GM19240 (cell line): ENCODE results near the gene CTSH.
"Not testable (repeated sequence)": the region's sequence is repeated elsewhere in the genome, so short reads cannot be mapped to it uniquely, and the experiment has no call there.

Experiments used
- DNase-seq: peaks from one replicate; pipeline ENCODE4 v3.0.0; 2011; ENCODE audit warnings: low spot score; ENCODE audit not compliant: insufficient read length

CTSH gene

DNA sequence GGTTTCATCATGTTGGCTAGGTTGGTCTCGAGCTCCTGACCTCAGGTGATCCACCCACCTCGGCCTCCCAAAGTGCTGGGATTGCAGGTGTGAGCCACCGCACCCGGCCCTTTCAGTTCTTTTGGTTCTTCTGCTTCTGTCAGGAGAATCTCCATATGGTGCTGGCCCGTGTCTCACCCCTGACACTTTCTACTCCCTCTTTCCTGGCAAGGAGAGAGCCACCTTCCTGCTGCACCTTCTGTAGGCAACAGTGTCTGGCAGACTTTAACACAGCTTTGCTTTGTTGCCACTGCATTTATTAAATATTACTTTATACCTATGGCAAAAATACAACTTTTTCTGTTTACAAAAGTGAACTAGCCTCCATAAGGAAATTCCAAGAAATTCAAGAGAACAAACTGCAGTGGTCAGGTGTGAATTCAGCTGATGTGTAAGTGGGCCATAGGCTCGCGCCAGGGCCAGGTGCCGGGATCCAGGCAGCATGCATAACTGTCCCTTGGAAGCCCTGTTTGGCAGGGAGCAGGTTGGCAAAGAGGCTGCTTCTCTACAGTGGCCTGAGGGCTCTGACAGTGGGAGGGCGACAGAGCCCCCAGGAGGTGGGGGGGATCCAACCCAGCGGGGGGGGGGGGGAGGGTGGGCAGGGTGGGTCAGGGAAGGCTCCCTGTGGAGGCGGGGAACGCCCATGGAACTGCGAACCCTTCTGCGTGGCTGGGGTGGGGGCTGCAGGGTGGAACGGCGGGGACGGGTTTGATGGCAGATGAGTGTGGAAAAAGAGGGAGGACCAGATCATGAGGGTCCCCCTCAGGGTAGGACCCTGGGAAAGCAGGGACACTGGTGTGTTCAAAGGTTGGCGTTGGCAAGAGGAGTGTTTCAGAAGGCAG, 21.1 kb downstream of the CTSH start:
- DNase-seq = no peak

- no peak for DNase-seq
Observed at GRCh38 chr15:78923015-78923414, 21.8 kb downstream of the CTSH start.

- DNase-seq = no peak
Observed at GRCh38 chr15:78922527-78922926, 22.3 kb downstream of the CTSH start.

DNA sequence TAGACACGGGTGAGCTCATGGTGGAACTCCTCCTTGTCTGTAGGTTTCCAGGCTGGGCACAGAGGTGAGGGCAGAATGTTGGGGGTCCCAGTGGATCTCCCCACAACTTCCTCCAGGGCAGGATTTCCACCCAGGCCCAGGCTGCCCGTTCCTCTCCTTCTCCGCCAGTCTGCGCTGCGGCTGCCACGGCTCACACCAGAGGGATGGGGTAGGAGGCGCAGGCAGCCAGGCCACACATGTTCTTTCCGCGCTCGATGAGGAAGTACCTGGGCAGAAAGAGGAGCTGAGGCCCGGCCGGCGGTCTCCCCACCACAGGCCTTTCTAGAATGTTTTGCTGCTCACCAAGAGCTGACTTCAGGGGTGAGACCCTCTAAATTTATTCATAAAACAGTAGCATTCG, 22.9 kb downstream of the CTSH start:
- DNase-seq = no peak

DNA sequence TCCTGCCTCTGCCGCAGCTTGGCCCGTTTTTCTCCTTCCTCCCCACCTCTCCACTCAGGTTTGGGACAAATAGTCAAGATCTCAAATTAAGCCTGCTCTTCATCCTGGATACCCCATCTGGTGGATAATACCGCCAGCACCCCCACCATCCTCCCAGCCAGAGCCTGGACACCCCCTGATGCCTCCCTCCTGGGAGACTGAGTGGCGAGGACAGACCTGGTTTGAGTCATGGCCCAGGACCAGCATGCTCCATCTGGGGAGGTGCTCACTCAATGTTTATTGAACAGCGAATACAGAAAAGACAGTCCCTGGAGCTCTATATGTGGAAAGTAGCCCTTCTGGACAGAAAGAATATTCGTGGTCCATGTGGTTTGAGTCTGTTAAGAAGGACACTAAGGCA, 23.3 kb downstream of the CTSH start:
- no peak for DNase-seq

DNA sequence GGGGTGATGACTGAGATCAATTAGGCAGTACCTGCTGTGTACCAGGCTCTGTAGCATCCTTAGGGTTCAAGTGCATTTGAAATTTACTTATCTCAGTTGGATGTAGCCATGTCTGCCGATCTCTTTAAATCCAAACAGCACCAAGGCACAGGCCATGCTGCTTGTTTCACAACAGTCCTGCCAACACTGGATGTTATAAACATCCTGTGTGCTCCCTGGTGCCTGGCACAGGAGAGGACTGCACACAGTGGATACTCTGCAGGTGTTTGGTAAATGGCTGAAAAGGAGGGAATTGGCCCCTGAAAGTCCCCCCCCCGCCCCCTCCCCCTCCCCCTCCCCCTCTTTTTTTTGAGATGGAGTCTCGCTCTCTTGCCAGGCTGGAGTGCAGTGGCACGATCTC, 27.0 kb downstream of the CTSH start:
- DNase-seq = no peak

GRCh38 chr15:78916088-78916487, 28.8 kb downstream of the CTSH start:
- no peak for DNase-seq

DNA sequence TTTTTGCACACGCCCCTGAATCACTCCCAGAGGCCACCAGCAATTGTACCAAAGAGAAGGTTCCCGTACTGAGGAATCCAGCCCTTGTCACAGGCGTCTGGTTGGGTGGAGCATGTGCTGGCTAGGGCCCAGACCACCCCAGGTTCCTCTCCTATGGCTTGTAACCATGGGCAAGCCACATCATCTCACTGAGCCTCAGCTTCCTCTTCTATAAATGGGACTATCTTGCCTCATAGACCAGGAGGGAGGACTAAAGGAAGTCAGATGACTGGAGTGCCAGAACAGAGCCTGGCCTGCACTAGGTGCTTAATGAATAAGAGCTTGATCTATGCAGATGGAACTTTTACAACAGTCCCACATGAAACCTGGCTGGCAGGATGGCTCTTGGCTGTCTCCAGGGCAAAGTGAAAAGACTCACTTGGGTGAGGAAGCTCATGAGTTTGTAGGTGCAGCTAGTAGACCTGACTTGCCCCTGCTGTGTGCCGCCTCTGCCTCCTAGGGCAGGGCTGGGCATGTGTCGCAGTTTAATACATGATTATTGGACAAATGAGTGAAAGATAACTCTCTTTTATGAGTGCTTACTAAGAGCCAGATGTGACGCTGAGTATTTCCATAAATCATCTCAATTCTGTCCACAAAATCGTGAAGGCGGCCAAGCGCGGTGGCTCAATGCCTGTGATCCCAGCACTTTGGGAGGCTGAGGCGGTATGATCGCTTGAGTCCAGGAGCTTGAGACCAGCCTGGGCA, 29.3 kb downstream of the CTSH start:
- DNase-seq = no peak

- no peak for DNase-seq
Observed at GRCh38 chr15:78914027-78914764, 30.6 kb downstream of the CTSH start.

- DNase-seq = no peak
Observed at GRCh38 chr15:78913012-78913411, 31.8 kb downstream of the CTSH start.

- no peak for DNase-seq
Observed at GRCh38 chr15:78912316-78912715, 32.5 kb downstream of the CTSH start.

DNA sequence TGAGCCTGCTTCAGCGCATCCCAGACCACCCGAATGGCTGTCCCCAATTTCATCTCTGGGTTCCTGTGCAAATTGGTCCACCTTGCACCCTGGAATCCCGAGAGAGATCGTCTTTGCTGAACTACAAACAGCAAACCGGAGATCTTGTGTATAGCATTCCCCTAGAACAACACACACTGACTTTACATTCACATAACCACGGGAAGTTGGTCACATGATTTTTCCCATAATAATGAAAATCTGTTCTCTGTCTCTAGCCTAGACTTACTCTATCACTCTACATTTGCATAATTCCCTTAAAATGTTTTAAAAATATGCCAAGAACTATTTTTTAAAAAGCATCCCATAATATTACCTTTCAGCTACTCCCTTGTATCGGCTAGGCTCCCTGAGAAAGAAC, 34.6 kb downstream of the CTSH start:
- no peak for DNase-seq

GRCh38 chr15:78909791-78910228, 35.0 kb downstream of the CTSH start:
- no peak for DNase-seq

DNA sequence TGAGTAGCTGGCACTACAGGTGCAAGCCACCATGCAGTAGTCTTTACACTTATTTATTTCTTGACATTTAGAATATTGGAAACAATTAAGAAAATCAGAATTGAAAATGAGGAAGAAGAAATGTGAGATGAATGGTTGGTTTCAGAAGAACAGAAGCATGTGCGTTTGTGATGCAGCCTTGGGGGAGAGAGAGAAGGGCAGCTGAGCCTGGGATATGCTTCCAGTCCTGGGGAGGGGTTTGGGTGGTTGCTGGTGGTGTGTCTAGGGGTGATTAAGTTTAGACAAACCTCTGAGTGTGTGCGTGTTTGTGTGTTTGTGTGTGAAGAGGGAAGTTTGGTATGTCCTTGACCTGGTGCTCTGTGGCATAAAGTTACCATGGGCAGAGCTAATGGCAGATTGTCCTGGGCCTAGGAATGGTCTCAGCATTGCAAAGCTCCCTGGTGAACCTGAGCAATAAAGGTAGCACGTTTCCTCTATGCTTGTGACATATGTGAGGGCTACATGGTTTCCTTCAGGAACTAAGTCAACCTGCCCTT, 35.6 kb downstream of the CTSH start:
- no peak for DNase-seq

- no peak for DNase-seq
Observed at GRCh38 chr15:78907577-78907976, 37.3 kb downstream of the CTSH start.

DNA sequence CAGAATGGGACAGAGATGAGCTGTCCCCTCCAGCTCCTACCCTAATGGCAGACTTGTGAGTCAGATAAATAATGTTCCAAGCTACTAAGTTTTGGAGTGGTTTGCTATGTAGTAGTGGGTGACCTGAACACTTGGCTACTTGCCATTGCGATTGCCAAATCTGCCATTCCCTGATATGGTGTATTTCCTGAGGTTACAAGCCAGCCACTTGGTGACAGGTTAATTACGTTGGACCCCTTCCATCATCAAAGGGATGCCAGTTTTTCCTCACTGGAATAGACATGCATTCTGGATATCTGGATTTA, 38.6 kb downstream of the CTSH start:
- DNase-seq = no peak

DNA sequence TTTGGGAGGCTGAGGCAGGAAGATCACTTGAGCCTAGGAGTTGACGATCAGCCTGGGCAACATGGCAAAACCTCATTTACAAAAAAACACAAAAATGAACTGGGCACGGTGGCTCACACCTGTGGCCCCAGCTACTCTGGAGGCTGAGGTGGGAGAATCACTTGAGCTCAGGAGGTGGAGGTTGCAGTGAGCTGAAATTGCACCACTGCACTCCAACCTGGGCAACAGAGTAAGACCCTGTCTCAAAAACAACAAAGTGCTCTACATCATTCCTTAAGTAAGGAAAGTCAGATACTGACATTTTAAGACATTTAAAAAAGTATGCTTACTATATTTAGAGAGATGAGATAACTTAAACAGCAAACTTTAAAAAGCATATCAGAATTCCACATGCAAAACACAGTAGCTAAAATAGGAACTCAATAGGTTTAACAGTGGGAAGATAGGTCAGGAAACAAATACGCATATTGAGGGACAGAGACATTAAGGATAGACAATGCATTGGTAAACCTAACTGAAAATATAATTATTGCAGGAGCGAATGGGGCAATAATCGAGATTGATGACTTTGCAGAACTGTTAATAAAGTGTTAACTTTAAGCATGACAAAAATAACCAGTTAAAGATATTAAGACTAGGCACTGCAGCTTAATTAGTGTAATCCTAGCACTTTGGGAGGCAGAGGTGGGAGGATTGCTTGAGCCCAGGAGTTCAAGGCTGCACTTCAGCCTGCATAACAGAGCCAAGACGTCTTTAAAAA, 40.1 kb downstream of the CTSH start:
- no peak for DNase-seq

DNA sequence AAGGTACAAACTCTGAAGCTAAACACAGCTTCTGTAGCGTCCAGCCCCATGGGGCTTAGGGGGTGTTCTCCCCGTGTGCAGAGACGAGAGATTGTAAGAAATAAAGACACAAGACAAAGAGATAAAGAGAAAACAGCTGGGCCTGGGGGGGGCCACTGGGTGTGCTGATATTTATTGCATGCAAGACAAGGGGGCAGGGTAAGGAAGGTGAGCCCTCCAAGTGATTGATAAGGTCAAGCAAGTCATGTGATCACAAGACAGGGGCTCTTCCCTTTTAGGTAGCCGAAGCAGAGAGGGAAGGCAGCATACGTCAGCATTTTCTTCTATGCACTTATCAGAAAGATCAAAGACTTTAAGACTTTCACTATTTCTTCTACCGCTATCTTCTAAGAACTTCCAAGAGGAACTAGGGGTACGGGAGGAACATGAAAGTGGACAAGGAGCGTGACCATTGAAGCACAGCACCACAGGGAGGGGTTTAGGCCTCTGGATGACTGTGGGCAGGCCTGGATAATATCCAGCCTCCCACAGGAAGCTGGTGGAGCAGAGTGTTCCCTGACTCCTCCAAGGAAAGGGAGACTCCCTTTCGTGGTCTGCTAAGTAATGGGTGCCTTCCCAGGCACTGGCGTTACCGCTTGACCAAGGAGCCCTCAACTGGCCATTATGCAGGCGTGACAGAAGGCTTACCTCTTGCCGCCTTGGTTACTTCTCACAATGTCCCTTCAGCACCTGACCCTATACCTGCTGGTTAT, 42.4 kb downstream of the CTSH start:
- not testable (repeated sequence) for DNase-seq

- not testable (repeated sequence) for DNase-seq
Observed at GRCh38 chr15:78900819-78901533, 43.9 kb downstream of the CTSH start.

DNA sequence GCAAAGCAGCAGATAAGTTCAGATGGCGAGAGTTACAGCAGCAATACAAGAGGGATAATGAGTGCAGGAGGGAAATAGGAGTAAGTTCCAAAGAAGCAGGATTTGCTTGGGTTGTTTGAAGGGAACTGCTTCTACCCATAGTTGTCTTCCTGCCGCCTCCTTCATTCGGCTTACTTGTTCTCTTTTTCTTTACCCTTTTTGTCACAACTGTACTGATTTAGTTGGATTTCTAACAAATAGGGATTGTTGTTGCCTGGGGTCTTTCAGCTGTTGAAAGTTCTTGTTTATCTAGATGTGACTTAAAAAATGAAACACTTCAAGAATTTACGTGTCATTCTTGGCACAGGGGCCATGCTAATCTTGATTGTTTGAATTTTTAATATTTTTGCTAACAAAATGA, 46.3 kb downstream of the CTSH start:
- no peak for DNase-seq
